HepG2 (cell line): ENCODE data around the gene ZNF655. TPM values are rescaled to one million over a fixed set of nuclear protein-coding genes. Genes with fewer than 3 reads are reported as not detected.
A peak's percentile ranks its signal among the peaks of the same experiment; 100 is the strongest.

ENCODE experiments used
- AFF4 ChIP-seq: sonication (generic); formaldehyde crosslinking; IDR thresholded peaks from 2 replicates; pipeline ENCODE4 v1.4.0; 2020; ENCODE audit warnings: missing genetic modification reagents
- ATF5 ChIP-seq: sonication (generic); formaldehyde crosslinking; IDR thresholded peaks from 2 replicates; pipeline ENCODE4 v1.4.0; 2020; ENCODE audit warnings: mild to moderate bottlenecking, low read depth, missing genetic modification reagents
- BRD4 ChIP-seq: sonication (generic); formaldehyde crosslinking; IDR thresholded peaks from 2 replicates; pipeline ENCODE4 v1.4.0; 2020; ENCODE audit warnings: missing genetic modification reagents
- CREM ChIP-seq, 2 experiments: sonication (generic) in 1 of 2; formaldehyde crosslinking in 1 of 2; IDR thresholded peaks; 2 replicates each; pipeline versions ENCODE4 v1.4.0 to v1.6.1; 2016 to 2020; ENCODE audit warnings: antibody characterized with exemption in 1 of 2, mild to moderate bottlenecking in 1 of 2, missing genetic modification reagents in 1 of 2
- CSRNP1 ChIP-seq: sonication (generic); formaldehyde crosslinking; IDR thresholded peaks from 2 replicates; pipeline ENCODE4 v1.8.1; 2023; ENCODE audit warnings: mild to moderate bottlenecking, missing genetic modification reagents
- GLMP ChIP-seq: sonication (generic); formaldehyde crosslinking; IDR thresholded peaks from 2 replicates; pipeline ENCODE4 v1.9.0; 2021; ENCODE audit warnings: missing genetic modification reagents, mild to moderate bottlenecking, borderline replicate concordance
- MBD4 ChIP-seq: IDR thresholded peaks from 2 replicates; pipeline ENCODE4 v1.6.1; 2012; ENCODE audit warnings: low read length, inconsistent platforms, borderline replicate concordance
- MED13 ChIP-seq: sonication (generic); formaldehyde crosslinking; IDR thresholded peaks from 2 replicates; pipeline ENCODE4 v1.5.0; 2020; ENCODE audit warnings: missing genetic modification reagents
- PAX8 ChIP-seq: sonication (generic); formaldehyde crosslinking; IDR thresholded peaks from 2 replicates; pipeline ENCODE4 v1.8.0; 2022; ENCODE audit warnings: mild to moderate bottlenecking, missing genetic modification reagents, borderline replicate concordance
- RBM22 ChIP-seq: fragments of 200-400 bp; formaldehyde crosslinking; optimal IDR thresholded peaks from 2 replicates; pipeline ENCODE3; 2017; ENCODE audit warnings: mild to moderate bottlenecking, low read length, moderate library complexity
- ZNF512B ChIP-seq: sonication (generic); formaldehyde crosslinking; IDR thresholded peaks from 2 replicates; pipeline ENCODE4 v1.5.1; 2020; ENCODE audit warnings: missing genetic modification reagents, mild to moderate bottlenecking, borderline replicate concordance
- ZNF619 ChIP-seq: sonication (generic); formaldehyde crosslinking; IDR thresholded peaks from 2 replicates; pipeline ENCODE4 v1.4.0; 2020; ENCODE audit warnings: mild to moderate bottlenecking, missing genetic modification reagents
- ZNF709 ChIP-seq: sonication (generic); formaldehyde crosslinking; IDR thresholded peaks from 2 replicates; pipeline ENCODE4 v1.5.0; 2020; ENCODE audit warnings: mild to moderate bottlenecking, missing genetic modification reagents
- polyA plus RNA-seq, 8 experiments: library from polyadenylated mRNA; depleted of rRNA in 3 of 8; stranded (reverse) in 7 of 8; unstranded in 1 of 8; fragments of >200 nt; fragmentation: Illumina TruSeq in 4 of 8; extraction: Trizol in 4 of 8; gene quantifications; 2 replicates each; pipeline versions ENCODE4 v1.2.1 to v1.2.3, GENCODE V29; 2011 to 2016; ENCODE audit warnings: low read depth in 4 of 8, missing spikeins in 1 of 8, mixed read lengths in 1 of 8; ENCODE audit not compliant: insufficient read depth in 1 of 8
- total RNA-seq, 5 experiments: library from RNA; depleted of rRNA; stranded (reverse); fragments of >200 nt; fragmentation: Illumina TruSeq; extraction: Trizol; gene quantifications; 2 replicates each; pipeline ENCODE4 v1.2.3, GENCODE V29; 2016; ENCODE audit warnings: low read depth in 1 of 5

Gene ZNF655
- total and polyA plus RNA-seq, 2 of the 13 experiments (the other 11 are each of a cell fraction or from before 2014, with no cell fraction given) = 53.4 to 75.6 TPM

- TF ChIP-seq ZNF512B (CRISPR knock-in tag) = peak; percentile 40; the same call in 1 of the 2 replicates
- peak; percentile 72 for TF ChIP-seq MED13
- peak; percentile 93 for TF ChIP-seq BRD4 (CRISPR knock-in tag)
- TF ChIP-seq ZNF619 (CRISPR knock-in tag) = peak; percentile 39; the same call in 1 of the 2 replicates
- no peak for TF ChIP-seq MBD4
- peak; percentile 86 for TF ChIP-seq CREM (IDR thresholded peaks at IDR 0.05)
- TF ChIP-seq CREM (CRISPR knock-in tag; IDR thresholded peaks at IDR 0.05) = no peak
- no peak for TF ChIP-seq AFF4
- no peak for TF ChIP-seq RBM22
- peak; percentile 73; the same call in 1 of the 2 replicates for TF ChIP-seq CSRNP1 (CRISPR knock-in tag)
- peak; percentile 91; the same call in 1 of the 2 replicates for TF ChIP-seq ZNF709
- peak; percentile 82; the same call in 1 of the 2 replicates for TF ChIP-seq PAX8
- no peak for TF ChIP-seq GLMP
- TF ChIP-seq ATF5 (CRISPR knock-in tag) = 0 out of 2 replicates have a peak, but pooled peaks have one; percentile 51
These were observed 58.1 kb downstream of the ZNF655 start, which contains the start of gene ZSCAN25 (continued) for GRCh38 chr7:99616359-99617191.
